ENCODE results near the gene CTXND1.

CTXND1 gene

GRCh38 chr15:80207887-80208286 is 44.1 kb downstream of the CTXND1 start:
- no peak for DNase-seq

GRCh38 chr15:80204231-80204630 is 47.8 kb downstream of the CTXND1 start:
- no peak for DNase-seq

GRCh38 chr15:80203361-80203885 is 48.6 kb downstream of the CTXND1 start:
- DNase-seq: no peak

GRCh38 chr15:80202641-80203360 is 49.2 kb downstream of the CTXND1 start:
- DNase-seq: no peak

GRCh38 chr15:80202016-80202315 is 50.0 kb downstream of the CTXND1 start:
- no peak for DNase-seq

- no peak for DNase-seq
Observed at GRCh38 chr15:80201256-80202015, 50.6 kb downstream of the CTXND1 start.

- DNase-seq: no peak
Observed at GRCh38 chr15:80199869-80200268, 52.1 kb downstream of the CTXND1 start.

- no peak for DNase-seq
Observed at GRCh38 chr15:80199366-80199765, 52.6 kb downstream of the CTXND1 start.

GRCh38 chr15:80194914-80195313 is 57.1 kb downstream of the CTXND1 start:
- no peak for DNase-seq

GRCh38 chr15:80194186-80194585 is 57.8 kb downstream of the CTXND1 start:
- no peak for DNase-seq

- no peak for DNase-seq
Observed at GRCh38 chr15:80191897-80192595, 60.0 kb downstream of the CTXND1 start.

- DNase-seq: no peak
Observed at GRCh38 chr15:80191198-80191597, 60.8 kb downstream of the CTXND1 start.

GRCh38 chr15:80188251-80188650 is 63.8 kb downstream of the CTXND1 start:
- DNase-seq: peak; percentile 23

- DNase-seq: no peak
Observed at GRCh38 chr15:80186597-80186996, 65.4 kb downstream of the CTXND1 start.

- no peak for DNase-seq
Observed at GRCh38 chr15:80186066-80186465, 65.9 kb downstream of the CTXND1 start.

- DNase-seq: no peak
Observed at GRCh38 chr15:80185152-80185551, 66.9 kb downstream of the CTXND1 start.

- no peak for DNase-seq
Observed at GRCh38 chr15:80184554-80184953, 67.5 kb downstream of the CTXND1 start.

GRCh38 chr15:80183886-80184285 is 68.1 kb downstream of the CTXND1 start:
- no peak for DNase-seq

GRCh38 chr15:80183306-80183705 is 68.7 kb downstream of the CTXND1 start:
- DNase-seq: no peak

- no peak for DNase-seq
Observed at GRCh38 chr15:80182611-80183261, 69.3 kb downstream of the CTXND1 start.

- no peak for DNase-seq
Observed at GRCh38 chr15:80180986-80181385, 71.0 kb downstream of the CTXND1 start.

- DNase-seq: no peak
Observed at GRCh38 chr15:80180468-80180867, 71.5 kb downstream of the CTXND1 start.

- DNase-seq: no peak
Observed at GRCh38 chr15:80179935-80180334, 72.1 kb downstream of the CTXND1 start.

All from NCI-H146 (cell line).